ENCODE results near the gene GRB2. TPM values are rescaled to one million over a fixed set of nuclear protein-coding genes. Genes with fewer than 3 reads are reported as not detected.

The GRB2 gene
- total RNA-seq, 1 experiment from 2014 or later, result 101 TPM

GRCh38 chr17:75341784-75342486 lies 63.5 kb downstream of the GRB2 start:
- ChIA-PET POLR2A (ENCODE audit: low non-redundant PET) (interaction anchor here (0.9 kb wide), 1 partner anchor 51 kb away, joined by 3 read pairs; no protein-coding TSS in a partner anchor), CTCF (no interaction called here)
- no peak for DNase-seq (ENCODE audit: low spot score)
- intact Hi-C loops (cut with micrococcal nuclease; ENCODE audit: unreplicated experiment), result no loop called here
- TF ChIP-seq CTCF (conservative IDR thresholded peaks at IDR 0.05; ENCODE audit: low read depth, low read length), result no peak
- no peak for TF ChIP-seq EZH2 (IDR thresholded peaks at IDR 0.05; ENCODE audit: borderline replicate concordance, low read depth, low read length, poor library complexity, severe bottlenecking)
- Histone ChIP-seq H3K36me3 (ENCODE audit: insufficient read depth, low read length, poor library complexity, severe bottlenecking) (no peaks in the 10 kb centered on the region), H3K27me3 (replicated peaks; ENCODE audit: insufficient read depth, low read depth, low read length, poor library complexity) (no peaks in the 10 kb centered on the region), H3K27ac (ENCODE audit: low read depth, low read length, poor library complexity, severe bottlenecking) (no peak overlapping the region), H3K9me3 (ENCODE audit: low read depth, low read length, poor library complexity, severe bottlenecking) (no peaks in the 10 kb centered on the region), H3K4me1 (ENCODE audit: insufficient read depth, low read length, poor library complexity, severe bottlenecking) (peaks cover 37% of the 10 kb centered on the region), H3K4me3 (ENCODE audit: low read depth, low read length, poor library complexity, severe bottlenecking) (no peak overlapping the region)
- BruUV-seq (replicated peaks), result no TSS peak

- TF ChIP-seq CTCF (conservative IDR thresholded peaks at IDR 0.05; ENCODE audit: low read depth, low read length) (no peak), EZH2 (IDR thresholded peaks at IDR 0.05; ENCODE audit: borderline replicate concordance, low read depth, low read length, poor library complexity, severe bottlenecking) (no peak)
- Histone ChIP-seq H3K4me1 (ENCODE audit: insufficient read depth, low read length, poor library complexity, severe bottlenecking) (peaks cover 33% of the 10 kb centered on the region), H3K27me3 (replicated peaks; ENCODE audit: insufficient read depth, low read depth, low read length, poor library complexity) (no peaks in the 10 kb centered on the region), H3K9me3 (ENCODE audit: low read depth, low read length, poor library complexity, severe bottlenecking) (no peaks in the 10 kb centered on the region), H3K4me3 (ENCODE audit: low read depth, low read length, poor library complexity, severe bottlenecking) (no peak overlapping the region), H3K36me3 (ENCODE audit: insufficient read depth, low read length, poor library complexity, severe bottlenecking) (no peaks in the 10 kb centered on the region), H3K27ac (ENCODE audit: low read depth, low read length, poor library complexity, severe bottlenecking) (no peak overlapping the region)
- POLR2A ChIA-PET (ENCODE audit: low non-redundant PET), result no interaction called here
- no TSS peak for BruUV-seq (replicated peaks)
- CTCF ChIA-PET, result no interaction called here
- intact Hi-C loops (cut with micrococcal nuclease; ENCODE audit: unreplicated experiment), result no loop called here
- no peak for DNase-seq (ENCODE audit: low spot score)
Observed at GRCh38 chr17:75340631-75341030, 64.8 kb downstream of the GRB2 start.

GRCh38 chr17:75339971-75340370 lies 65.5 kb downstream of the GRB2 start:
- Histone ChIP-seq H3K36me3 (ENCODE audit: insufficient read depth, low read length, poor library complexity, severe bottlenecking) (no peaks in the 10 kb centered on the region), H3K27ac (ENCODE audit: low read depth, low read length, poor library complexity, severe bottlenecking) (no peak overlapping the region), H3K27me3 (replicated peaks; ENCODE audit: insufficient read depth, low read depth, low read length, poor library complexity) (no peaks in the 10 kb centered on the region), H3K9me3 (ENCODE audit: low read depth, low read length, poor library complexity, severe bottlenecking) (no peaks in the 10 kb centered on the region), H3K4me1 (ENCODE audit: insufficient read depth, low read length, poor library complexity, severe bottlenecking) (peaks cover 31% of the 10 kb centered on the region), H3K4me3 (ENCODE audit: low read depth, low read length, poor library complexity, severe bottlenecking) (no peak overlapping the region)
- POLR2A ChIA-PET (ENCODE audit: low non-redundant PET), result interaction anchor here (0.6 kb wide), 1 partner anchor 77 kb away, joined by 3 read pairs; no protein-coding TSS in a partner anchor
- intact Hi-C loops (cut with micrococcal nuclease; ENCODE audit: unreplicated experiment), result no loop called here
- CTCF ChIA-PET, result no interaction called here
- BruUV-seq (replicated peaks), result no TSS peak
- no peak for DNase-seq (ENCODE audit: low spot score)
- TF ChIP-seq EZH2 (IDR thresholded peaks at IDR 0.05; ENCODE audit: borderline replicate concordance, low read depth, low read length, poor library complexity, severe bottlenecking) (no peak), CTCF (conservative IDR thresholded peaks at IDR 0.05; ENCODE audit: low read depth, low read length) (no peak)

Measured in A673 (cell line).